WTC11 (cell line): ENCODE results near the gene PPP1R15B. TPM values are rescaled to one million over a fixed set of nuclear protein-coding genes. Genes with fewer than 3 reads are reported as not detected.

Experiments
- ATAC-seq: fragments of 200-7000 bp; cut with Tn5 transposase; 2 replicates; pipeline ENCODE4 v1.10.0; 2021; ENCODE audit warnings: mild to moderate bottlenecking, moderate library complexity
- CTCF ChIA-PET: fragments of 300-600 bp; sonication (Branson Sonifier 250); formaldehyde crosslinking; loops from one replicate; lab custom pipeline; 2021; ENCODE audit warnings: antibody characterized with exemption; lab: Charles Lee
- POLR2A ChIA-PET: fragments of 350-600 bp; sonication (Branson Sonifier 250); formaldehyde crosslinking; loops from one replicate; lab custom pipeline; 2021; ENCODE audit warnings: antibody characterized with exemption; lab: Charles Lee
- DNase-seq: peaks from one replicate; pipeline ENCODE4 v3.0.0; 2021; ENCODE audit warnings: low spot score
- H3K27ac Mint-ChIP-seq: 2 replicates; pipeline ENCODE4 v1.8.0; 2021; ENCODE audit warnings: mixed read lengths
- H3K27me3 Mint-ChIP-seq: 2 replicates; pipeline ENCODE4 v1.8.0; 2021; ENCODE audit warnings: low read depth, mild to moderate bottlenecking, moderate library complexity, mixed read lengths
- H3K36me3 Mint-ChIP-seq: 2 replicates; pipeline ENCODE4 v1.8.0; 2021; ENCODE audit warnings: mixed read lengths
- H3K4me1 Mint-ChIP-seq: 2 replicates; pipeline ENCODE4 v1.8.0; 2022; ENCODE audit warnings: mixed read lengths
- H3K4me3 Mint-ChIP-seq: 2 replicates; pipeline ENCODE4 v1.8.0; 2021; ENCODE audit warnings: mild to moderate bottlenecking, moderate library complexity, mixed read lengths
- H3K9me3 Mint-ChIP-seq: 2 replicates; pipeline ENCODE4 v1.8.0; 2021; ENCODE audit warnings: mixed read lengths
- ATF2 ChIP-seq: sonication (generic); formaldehyde crosslinking; IDR thresholded peaks from 2 replicates; pipeline ENCODE4 v1.8.1; 2022; ENCODE audit warnings: low read depth, missing genetic modification reagents, borderline replicate concordance
- CREM ChIP-seq: sonication (generic); formaldehyde crosslinking; IDR thresholded peaks from 2 replicates; pipeline ENCODE4 v1.8.1; 2022; ENCODE audit warnings: mild to moderate bottlenecking, missing genetic modification reagents, moderate library complexity
- CTCF ChIP-seq: fragments of 200-600 bp; IDR thresholded peaks from 2 replicates; pipeline ENCODE4 v1.8.0; 2022; ENCODE audit warnings: antibody characterized with exemption
- NFATC4 ChIP-seq: fragments of 250-450 bp; sonication (Bioruptor Pico); IDR thresholded peaks from 2 replicates; pipeline ENCODE4 v1.9.0; 2021; ENCODE audit warnings: mild to moderate bottlenecking
- NFE2L1 ChIP-seq: sonication (generic); formaldehyde crosslinking; IDR thresholded peaks from 2 replicates; pipeline ENCODE4 v1.8.1; 2023; ENCODE audit warnings: missing genetic modification reagents
- NFYB ChIP-seq: sonication (generic); formaldehyde crosslinking; conservative IDR thresholded peaks from 2 replicates; pipeline ENCODE4 v1.8.0; 2022; ENCODE audit warnings: low read depth, missing genetic modification reagents
- TP53 ChIP-seq: sonication (generic); formaldehyde crosslinking; IDR thresholded peaks from 2 replicates; pipeline ENCODE4 v1.8.1; 2023; ENCODE audit warnings: mild to moderate bottlenecking, missing genetic modification reagents
- ZBTB21 ChIP-seq: sonication (generic); formaldehyde crosslinking; IDR thresholded peaks from 2 replicates; pipeline ENCODE4 v1.8.1; 2023; ENCODE audit warnings: mild to moderate bottlenecking, missing genetic modification reagents, borderline replicate concordance
- ZNF232 ChIP-seq: sonication (generic); formaldehyde crosslinking; IDR thresholded peaks from 2 replicates; pipeline ENCODE4 v1.8.0; 2022; ENCODE audit warnings: mild to moderate bottlenecking, missing genetic modification reagents
- ZNF263 ChIP-seq: sonication (generic); formaldehyde crosslinking; IDR thresholded peaks from 2 replicates; pipeline ENCODE4 v1.8.1; 2022; ENCODE audit warnings: low read depth, mild to moderate bottlenecking, moderate library complexity, missing genetic modification reagents
- ZNF396 ChIP-seq: fragments of 250-450 bp; sonication (Bioruptor Pico); IDR thresholded peaks from 2 replicates; pipeline ENCODE4 v1.8.0; 2021; ENCODE audit warnings: mild to moderate bottlenecking, moderate library complexity, borderline replicate concordance
- total RNA-seq: library from RNA; stranded (reverse); gene quantifications from 3 replicates; pipeline ENCODE4 v1.2.3, GENCODE V29; 2021
- TF ChIP-seq, protein P1 (sequence below): fragments of 250-450 bp; sonication (Bioruptor Pico); IDR thresholded peaks from 2 replicates; pipeline ENCODE4 v1.9.0; 2021; ENCODE audit warnings: mild to moderate bottlenecking, borderline replicate concordance
- TF ChIP-seq, protein P2 (sequence below): sonication (generic); formaldehyde crosslinking; IDR thresholded peaks from 2 replicates; pipeline ENCODE4 v1.8.0; 2023; ENCODE audit warnings: missing genetic modification reagents, mild to moderate bottlenecking, borderline replicate concordance
- TF ChIP-seq, protein P3 (sequence below): sonication (generic); formaldehyde crosslinking; conservative IDR thresholded peaks from 2 replicates; pipeline ENCODE4 v1.8.1; 2023; ENCODE audit warnings: mild to moderate bottlenecking, low read depth, missing genetic modification reagents, moderate library complexity

PPP1R15B gene
- total RNA-seq, 1 experiment from 2014 or later = 47.7 TPM

DNA sequence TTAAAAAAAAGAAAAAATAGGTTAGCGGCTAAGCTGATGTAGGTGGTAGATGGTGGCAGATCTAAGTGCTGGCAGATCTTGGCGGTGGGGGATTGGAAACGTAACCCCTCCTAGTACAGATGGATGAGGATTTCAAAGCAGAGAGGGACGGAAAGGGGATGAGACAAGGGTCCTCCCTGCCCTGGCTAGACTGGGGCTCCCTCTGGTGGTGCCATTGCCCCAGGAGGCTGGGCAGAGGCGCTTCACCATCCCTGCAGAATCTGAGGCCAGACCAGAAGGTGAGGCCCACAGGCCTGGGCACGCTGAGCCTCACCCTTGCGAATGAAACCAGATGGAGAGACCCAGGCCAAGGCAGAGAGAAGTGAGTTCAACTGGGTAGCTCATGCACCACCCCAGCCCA lies 44.9 kb downstream of the PPP1R15B start:
- ATAC-seq = peak; percentile 68
- CTCF ChIA-PET = interaction anchor here (1.2 to 4.6 kb wide), 6 partner anchors 11 to 204 kb away, joined by 3 to 21 read pairs (median 6); partner anchors contain the start of gene GOLT1A
- peaks cover 16% of the 10 kb centered on the region for H3K27me3 Mint-ChIP-seq
- no peak overlapping the region for H3K4me3 Mint-ChIP-seq
- H3K9me3 Mint-ChIP-seq = no peaks in the 10 kb centered on the region
- no peak overlapping the region for H3K27ac Mint-ChIP-seq
- POLR2A ChIA-PET = no interaction called here
- no peaks in the 10 kb centered on the region for H3K36me3 Mint-ChIP-seq
- H3K4me1 Mint-ChIP-seq = peaks cover 5% of the 10 kb centered on the region
- TF ChIP-seq ZNF263 (CRISPR knock-in tag) (peak; percentile 51; the same call in 1 of the 2 replicates), CTCF (peak; percentile 29; the same call in 1 of the 2 replicates), ATF2 (CRISPR knock-in tag) (no peak)
- TF ChIP-seq, protein P1, sequence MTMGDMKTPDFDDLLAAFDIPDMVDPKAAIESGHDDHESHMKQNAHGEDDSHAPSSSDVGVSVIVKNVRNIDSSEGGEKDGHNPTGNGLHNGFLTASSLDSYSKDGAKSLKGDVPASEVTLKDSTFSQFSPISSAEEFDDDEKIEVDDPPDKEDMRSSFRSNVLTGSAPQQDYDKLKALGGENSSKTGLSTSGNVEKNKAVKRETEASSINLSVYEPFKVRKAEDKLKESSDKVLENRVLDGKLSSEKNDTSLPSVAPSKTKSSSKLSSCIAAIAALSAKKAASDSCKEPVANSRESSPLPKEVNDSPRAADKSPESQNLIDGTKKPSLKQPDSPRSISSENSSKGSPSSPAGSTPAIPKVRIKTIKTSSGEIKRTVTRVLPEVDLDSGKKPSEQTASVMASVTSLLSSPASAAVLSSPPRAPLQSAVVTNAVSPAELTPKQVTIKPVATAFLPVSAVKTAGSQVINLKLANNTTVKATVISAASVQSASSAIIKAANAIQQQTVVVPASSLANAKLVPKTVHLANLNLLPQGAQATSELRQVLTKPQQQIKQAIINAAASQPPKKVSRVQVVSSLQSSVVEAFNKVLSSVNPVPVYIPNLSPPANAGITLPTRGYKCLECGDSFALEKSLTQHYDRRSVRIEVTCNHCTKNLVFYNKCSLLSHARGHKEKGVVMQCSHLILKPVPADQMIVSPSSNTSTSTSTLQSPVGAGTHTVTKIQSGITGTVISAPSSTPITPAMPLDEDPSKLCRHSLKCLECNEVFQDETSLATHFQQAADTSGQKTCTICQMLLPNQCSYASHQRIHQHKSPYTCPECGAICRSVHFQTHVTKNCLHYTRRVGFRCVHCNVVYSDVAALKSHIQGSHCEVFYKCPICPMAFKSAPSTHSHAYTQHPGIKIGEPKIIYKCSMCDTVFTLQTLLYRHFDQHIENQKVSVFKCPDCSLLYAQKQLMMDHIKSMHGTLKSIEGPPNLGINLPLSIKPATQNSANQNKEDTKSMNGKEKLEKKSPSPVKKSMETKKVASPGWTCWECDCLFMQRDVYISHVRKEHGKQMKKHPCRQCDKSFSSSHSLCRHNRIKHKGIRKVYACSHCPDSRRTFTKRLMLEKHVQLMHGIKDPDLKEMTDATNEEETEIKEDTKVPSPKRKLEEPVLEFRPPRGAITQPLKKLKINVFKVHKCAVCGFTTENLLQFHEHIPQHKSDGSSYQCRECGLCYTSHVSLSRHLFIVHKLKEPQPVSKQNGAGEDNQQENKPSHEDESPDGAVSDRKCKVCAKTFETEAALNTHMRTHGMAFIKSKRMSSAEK (CRISPR knock-in tag) = no peak
- TF ChIP-seq, all 79 proteins: peak for 2
- peak; percentile 75 for DNase-seq

DNA sequence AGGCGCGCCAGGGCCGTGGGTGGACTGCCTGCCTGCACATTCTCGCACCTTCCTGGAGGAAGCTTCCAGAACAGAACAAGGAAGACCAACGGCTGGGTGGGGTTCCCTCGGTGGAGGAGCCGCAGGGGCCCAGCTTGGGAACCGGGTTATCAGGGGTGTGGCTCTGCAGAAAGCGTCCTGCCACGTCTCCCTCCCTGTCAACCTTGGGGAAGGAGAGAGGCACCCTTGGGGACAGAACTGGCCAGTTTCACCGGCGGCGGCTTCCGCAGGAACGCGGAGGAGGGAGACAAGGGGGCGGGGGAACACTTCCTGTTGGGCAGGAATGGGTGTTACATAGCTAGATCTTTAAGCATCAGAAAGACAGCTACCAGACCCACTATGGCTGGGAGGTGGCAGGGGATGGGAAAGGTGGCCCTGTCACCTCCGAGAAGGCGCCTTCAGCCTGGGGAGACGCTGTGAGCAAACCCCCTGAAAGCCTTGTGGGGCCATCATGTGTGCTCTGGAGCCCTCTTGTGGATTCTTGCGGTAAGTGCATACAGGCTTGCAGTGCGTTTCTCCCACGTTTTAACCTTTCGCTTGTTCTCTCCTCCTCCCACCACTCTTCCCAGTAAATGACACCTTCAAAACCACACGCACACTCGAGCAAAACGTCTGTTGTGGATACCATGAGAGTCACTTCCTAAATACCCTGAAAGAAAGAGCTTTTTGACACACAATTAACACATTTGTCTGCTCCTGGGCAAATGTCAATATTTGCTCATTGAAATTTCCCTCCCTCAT lies 48.1 kb downstream of the PPP1R15B start:
- Mint-ChIP-seq H3K4me1 (peaks cover 19% of the 10 kb centered on the region), H3K4me3 (peak overlapping the region; percentile 56), H3K36me3 (no peaks in the 10 kb centered on the region), H3K27ac (no peak overlapping the region), H3K9me3 (no peaks in the 10 kb centered on the region), H3K27me3 (peaks cover 20% of the 10 kb centered on the region)
- ChIA-PET POLR2A (interaction anchor here (1.2 to 1.3 kb wide), 2 partner anchors 35 to 201 kb away, joined by 3 to 4 read pairs; no protein-coding TSS in a partner anchor), CTCF (interaction anchor here (0.6 to 8.4 kb wide), 42 partner anchors 13 to 283 kb away, joined by 3 to 118 read pairs (median 4); partner anchors contain the start of genes ETNK2 and GOLT1A)
- ATAC-seq (peak; percentile 43), DNase-seq (peak; percentile 73)
- TF ChIP-seq CTCF (peak; percentile 98), ZNF396 (CRISPR knock-in tag) (no peak), NFYB (CRISPR knock-in tag) (no peak), CREM (CRISPR knock-in tag) (no peak), ZBTB21 (CRISPR knock-in tag) (no peak), NFE2L1 (CRISPR knock-in tag) (no peak), NFATC4 (CRISPR knock-in tag) (no peak), TP53 (CRISPR knock-in tag) (no peak), ZNF232 (CRISPR knock-in tag) (no peak)
- TF ChIP-seq, protein P2, sequence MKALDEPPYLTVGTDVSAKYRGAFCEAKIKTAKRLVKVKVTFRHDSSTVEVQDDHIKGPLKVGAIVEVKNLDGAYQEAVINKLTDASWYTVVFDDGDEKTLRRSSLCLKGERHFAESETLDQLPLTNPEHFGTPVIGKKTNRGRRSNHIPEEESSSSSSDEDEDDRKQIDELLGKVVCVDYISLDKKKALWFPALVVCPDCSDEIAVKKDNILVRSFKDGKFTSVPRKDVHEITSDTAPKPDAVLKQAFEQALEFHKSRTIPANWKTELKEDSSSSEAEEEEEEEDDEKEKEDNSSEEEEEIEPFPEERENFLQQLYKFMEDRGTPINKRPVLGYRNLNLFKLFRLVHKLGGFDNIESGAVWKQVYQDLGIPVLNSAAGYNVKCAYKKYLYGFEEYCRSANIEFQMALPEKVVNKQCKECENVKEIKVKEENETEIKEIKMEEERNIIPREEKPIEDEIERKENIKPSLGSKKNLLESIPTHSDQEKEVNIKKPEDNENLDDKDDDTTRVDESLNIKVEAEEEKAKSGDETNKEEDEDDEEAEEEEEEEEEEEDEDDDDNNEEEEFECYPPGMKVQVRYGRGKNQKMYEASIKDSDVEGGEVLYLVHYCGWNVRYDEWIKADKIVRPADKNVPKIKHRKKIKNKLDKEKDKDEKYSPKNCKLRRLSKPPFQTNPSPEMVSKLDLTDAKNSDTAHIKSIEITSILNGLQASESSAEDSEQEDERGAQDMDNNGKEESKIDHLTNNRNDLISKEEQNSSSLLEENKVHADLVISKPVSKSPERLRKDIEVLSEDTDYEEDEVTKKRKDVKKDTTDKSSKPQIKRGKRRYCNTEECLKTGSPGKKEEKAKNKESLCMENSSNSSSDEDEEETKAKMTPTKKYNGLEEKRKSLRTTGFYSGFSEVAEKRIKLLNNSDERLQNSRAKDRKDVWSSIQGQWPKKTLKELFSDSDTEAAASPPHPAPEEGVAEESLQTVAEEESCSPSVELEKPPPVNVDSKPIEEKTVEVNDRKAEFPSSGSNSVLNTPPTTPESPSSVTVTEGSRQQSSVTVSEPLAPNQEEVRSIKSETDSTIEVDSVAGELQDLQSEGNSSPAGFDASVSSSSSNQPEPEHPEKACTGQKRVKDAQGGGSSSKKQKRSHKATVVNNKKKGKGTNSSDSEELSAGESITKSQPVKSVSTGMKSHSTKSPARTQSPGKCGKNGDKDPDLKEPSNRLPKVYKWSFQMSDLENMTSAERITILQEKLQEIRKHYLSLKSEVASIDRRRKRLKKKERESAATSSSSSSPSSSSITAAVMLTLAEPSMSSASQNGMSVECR (CRISPR knock-in tag) = 0 out of 2 replicates have a peak, but pooled peaks have one; percentile 39
- TF ChIP-seq, protein P3, sequence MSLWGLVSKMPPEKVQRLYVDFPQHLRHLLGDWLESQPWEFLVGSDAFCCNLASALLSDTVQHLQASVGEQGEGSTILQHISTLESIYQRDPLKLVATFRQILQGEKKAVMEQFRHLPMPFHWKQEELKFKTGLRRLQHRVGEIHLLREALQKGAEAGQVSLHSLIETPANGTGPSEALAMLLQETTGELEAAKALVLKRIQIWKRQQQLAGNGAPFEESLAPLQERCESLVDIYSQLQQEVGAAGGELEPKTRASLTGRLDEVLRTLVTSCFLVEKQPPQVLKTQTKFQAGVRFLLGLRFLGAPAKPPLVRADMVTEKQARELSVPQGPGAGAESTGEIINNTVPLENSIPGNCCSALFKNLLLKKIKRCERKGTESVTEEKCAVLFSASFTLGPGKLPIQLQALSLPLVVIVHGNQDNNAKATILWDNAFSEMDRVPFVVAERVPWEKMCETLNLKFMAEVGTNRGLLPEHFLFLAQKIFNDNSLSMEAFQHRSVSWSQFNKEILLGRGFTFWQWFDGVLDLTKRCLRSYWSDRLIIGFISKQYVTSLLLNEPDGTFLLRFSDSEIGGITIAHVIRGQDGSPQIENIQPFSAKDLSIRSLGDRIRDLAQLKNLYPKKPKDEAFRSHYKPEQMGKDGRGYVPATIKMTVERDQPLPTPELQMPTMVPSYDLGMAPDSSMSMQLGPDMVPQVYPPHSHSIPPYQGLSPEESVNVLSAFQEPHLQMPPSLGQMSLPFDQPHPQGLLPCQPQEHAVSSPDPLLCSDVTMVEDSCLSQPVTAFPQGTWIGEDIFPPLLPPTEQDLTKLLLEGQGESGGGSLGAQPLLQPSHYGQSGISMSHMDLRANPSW (CRISPR knock-in tag) = no peak
